Panc1 (cell line): ENCODE results near the gene ERCC3.

Source experiments
- CTCF ChIP-seq: fragments of 450-650 bp; IDR thresholded peaks from 2 replicates; pipeline ENCODE4 v1.5.1; 2017; ENCODE audit warnings: mild to moderate bottlenecking
- POLR2AphosphoS5 ChIP-seq: IDR thresholded peaks from 2 replicates; pipeline ENCODE4 v1.6.1; 2012; ENCODE audit warnings: mild to moderate bottlenecking, low read depth, low read length, moderate library complexity
- REST ChIP-seq, 2 experiments: IDR thresholded peaks; 2 replicates each; pipeline ENCODE4 v1.6.1; 2011 to 2012; ENCODE audit warnings: low read depth in 2 of 2, control low read depth in 1 of 2, low read length in 1 of 2, mild to moderate bottlenecking in 1 of 2, moderate library complexity in 1 of 2; ENCODE audit not compliant: insufficient read depth in 1 of 2

DNA sequence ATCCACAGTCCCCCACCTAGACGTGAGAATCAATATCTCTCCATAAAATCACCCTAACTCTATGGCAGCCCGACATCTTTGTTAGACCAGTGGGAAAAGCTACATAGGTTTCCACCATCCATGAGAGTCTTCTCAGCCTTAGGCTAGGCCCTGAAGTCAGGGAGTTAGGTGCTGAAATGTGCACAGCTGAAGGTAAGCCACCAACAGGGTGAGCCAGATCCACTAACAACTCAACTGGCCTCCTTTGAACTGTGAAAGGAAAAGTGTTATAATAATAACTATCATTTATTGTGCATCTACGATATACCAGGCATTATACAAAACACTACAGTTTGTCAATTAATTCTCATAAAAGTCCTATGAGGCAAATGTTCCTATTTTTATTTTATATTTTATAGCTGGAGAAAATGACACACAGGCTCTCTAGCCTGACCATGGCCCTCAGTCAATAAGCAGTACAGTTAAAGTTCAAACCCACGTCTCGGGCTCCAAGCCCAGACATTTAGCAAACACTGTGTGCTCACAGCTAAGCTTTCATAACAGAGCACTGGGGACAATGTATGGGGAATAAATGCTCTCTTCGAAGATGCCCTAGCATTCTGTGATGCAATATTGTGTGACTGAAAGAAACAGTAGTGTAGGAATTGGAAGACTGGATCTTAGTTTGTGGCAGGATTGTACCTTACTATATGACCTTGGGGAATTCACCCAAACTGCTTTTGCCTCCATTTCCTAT is 62.6 kb downstream of the ERCC3 start:
- TF ChIP-seq CTCF = no peak
- no peak for TF ChIP-seq REST (IDR thresholded peaks at IDR 0.05; ENCODE audit: insufficient read depth in 1 of 2, low read depth in 2 of 2, low read length in 1 of 2)
- no peak for TF ChIP-seq POLR2AphosphoS5
